RCC 7860 (cell line): ENCODE measurements around the gene GPR15LG.
"Not testable (repeated sequence)": the region's sequence is repeated elsewhere in the genome, so short reads cannot be mapped to it uniquely, and the experiment has no call there.

Experiments
- DNase-seq: peaks from one replicate; pipeline ENCODE4 v3.0.0-alpha.2; 2015; ENCODE audit warnings: low spot score
- FAIRE-seq: peaks from 2 replicates; lab custom pipeline; 2012; peaks lifted over from hg19 to GRCh38; lab: Jason Lieb, UNC

The GPR15LG gene

GRCh38 chr10:84173501-84173929 is at the start of gene GPR15LG:
TSS of gene GPR15LG (plus strand) at chr10:84173801. CDS start at chr10:84173852, 51 bp downstream.
- DNase-seq (peak; percentile 19), FAIRE-seq (no peak)

DNA sequence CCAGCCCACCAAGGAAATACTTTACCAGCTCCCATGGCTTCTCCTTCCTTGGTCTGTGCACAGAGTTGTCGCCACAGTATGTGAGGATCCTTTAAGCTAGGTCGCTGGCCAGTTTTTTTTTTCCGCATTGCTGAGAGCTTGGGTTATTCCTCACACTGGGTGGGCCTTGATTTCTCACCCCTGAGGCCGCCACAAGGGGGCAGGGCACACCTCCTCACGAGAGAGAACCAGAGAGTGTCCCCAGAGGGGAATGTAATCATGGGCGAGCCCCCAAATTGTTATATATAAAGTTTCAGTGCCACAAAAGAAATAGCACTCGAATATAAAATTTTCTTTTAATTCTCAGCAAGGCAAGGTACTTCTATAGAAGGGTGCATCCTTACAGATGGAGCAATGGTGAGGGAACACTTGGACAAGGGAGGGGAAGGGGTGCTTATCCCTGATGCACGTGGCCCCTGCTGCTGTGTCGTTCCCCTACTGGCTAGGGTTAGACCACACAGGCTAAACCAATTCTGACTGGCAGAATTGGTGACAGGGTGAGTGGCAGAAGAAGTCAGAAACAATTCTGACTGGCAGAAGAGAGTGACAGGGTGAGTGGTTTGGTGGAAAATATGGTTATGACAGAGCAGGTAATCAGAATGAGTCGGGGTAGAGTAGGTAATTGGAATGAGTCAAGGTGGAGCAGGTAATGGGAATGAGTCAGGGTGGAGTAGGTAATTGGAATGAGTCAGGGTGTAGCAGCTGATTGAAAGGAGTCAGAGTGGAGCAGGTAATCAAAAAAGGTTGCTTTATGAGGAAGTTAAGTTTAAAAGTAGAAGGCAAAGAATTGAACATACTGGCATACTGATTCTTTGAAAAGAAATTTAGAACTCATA is 47.5 kb upstream of the GPR15LG start:
- not testable (repeated sequence) for FAIRE-seq

DNA sequence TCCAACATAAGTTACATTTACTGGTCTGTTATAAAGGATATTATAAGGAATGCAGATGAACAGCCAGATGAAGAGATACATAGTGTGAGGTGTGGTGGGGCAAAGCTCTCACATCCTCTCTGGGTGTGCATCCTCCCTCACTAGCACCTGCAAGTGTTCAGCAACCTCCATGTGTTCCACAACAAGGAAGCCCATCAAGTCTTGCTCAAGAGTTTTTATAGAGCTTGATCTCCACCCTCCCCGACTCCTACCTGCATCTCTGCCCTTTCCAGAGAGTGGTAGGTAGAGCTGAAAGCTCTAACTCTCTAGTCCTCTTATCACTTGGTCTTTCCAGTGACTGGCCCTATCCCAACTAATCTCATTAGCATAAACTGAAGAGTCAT is 46.8 kb upstream of the GPR15LG start:
- DNase-seq (no peak), FAIRE-seq (no peak)

More for the DNA sequence above, 47.5 kb upstream of the GPR15LG start:
- not testable (repeated sequence) for DNase-seq

GRCh38 chr10:84135836-84136235 is 37.8 kb upstream of the GPR15LG start:
- no peak for FAIRE-seq
- peak; percentile 37 for DNase-seq

- FAIRE-seq: no peak
These were observed 35.8 kb upstream of the GPR15LG start for GRCh38 chr10:84137811-84138210.

GRCh38 chr10:84138478-84139125 is 35.0 kb upstream of the GPR15LG start:
- FAIRE-seq: no peak
- no peak for DNase-seq

More at GRCh38 chr10:84137811-84138210, 35.8 kb upstream of the GPR15LG start:
- no peak for DNase-seq

GRCh38 chr10:84139126-84140035 is 34.2 kb upstream of the GPR15LG start, which contains the start of gene GHITM:
TSS of gene GHITM (plus strand) at chr10:84139509. CDS start at chr10:84141501, 1,992 bp downstream.
- peak; percentile 95 for FAIRE-seq
- DNase-seq: peak; percentile 96

GRCh38 chr10:84140036-84140379 is 33.6 kb upstream of the GPR15LG start:
- FAIRE-seq (no peak), DNase-seq (no peak)

- DNase-seq: no peak
- FAIRE-seq: no peak
These were observed 26.3 kb upstream of the GPR15LG start for GRCh38 chr10:84147347-84147746.

GRCh38 chr10:84148006-84148597 is 25.5 kb upstream of the GPR15LG start:
- peak; percentile 87 for FAIRE-seq
- peak; percentile 38 for DNase-seq

DNA sequence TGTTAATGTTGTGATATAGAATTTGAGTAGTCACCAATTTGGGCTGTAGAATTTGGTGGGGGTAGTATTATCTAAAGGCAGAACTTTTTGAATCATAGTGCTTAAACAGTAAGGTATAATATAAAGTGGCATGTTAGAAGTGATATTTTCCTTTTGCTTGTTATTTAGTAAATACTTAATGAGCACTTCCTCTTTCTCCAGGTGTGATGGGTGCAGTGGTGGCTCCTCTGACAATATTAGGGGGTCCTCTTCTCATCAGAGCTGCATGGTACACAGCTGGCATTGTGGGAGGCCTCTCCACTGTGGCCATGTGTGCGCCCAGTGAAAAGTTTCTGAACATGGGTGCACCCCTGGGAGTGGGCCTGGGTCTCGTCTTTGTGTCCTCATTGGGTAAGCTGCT is 23.7 kb upstream of the GPR15LG start:
- FAIRE-seq (no peak), DNase-seq (no peak)

- FAIRE-seq: no peak
These were observed 20.8 kb upstream of the GPR15LG start for GRCh38 chr10:84152769-84153168.

DNA sequence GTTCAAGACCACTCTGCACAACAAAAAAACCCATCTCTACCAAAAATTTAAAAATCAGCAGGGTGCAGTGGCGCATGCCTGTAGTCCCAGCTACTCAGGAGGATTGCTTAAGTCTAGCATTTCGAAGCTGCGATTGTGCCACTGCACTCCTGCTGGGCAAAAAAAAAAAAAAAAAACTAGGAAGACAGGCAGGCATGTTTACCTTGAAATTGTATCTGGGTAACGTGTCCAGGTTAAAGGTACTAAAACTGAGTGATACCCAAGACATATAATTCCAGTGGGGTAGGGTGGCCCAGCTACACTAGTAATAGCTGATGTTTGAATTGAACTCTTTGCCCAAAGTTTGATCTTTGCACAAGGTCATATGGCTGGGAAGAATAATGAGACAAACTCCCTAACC is 18.1 kb upstream of the GPR15LG start:
- DNase-seq (no peak), FAIRE-seq (no peak)

More at GRCh38 chr10:84152769-84153168, 20.8 kb upstream of the GPR15LG start:
- no peak for DNase-seq

- FAIRE-seq (no peak), DNase-seq (no peak)
These were observed 17.6 kb upstream of the GPR15LG start for GRCh38 chr10:84156009-84156408.

GRCh38 chr10:84156768-84157167 is 16.8 kb upstream of the GPR15LG start:
- peak; percentile 66 for FAIRE-seq
- peak; percentile 75 for DNase-seq

GRCh38 chr10:84158061-84158460 is 15.5 kb upstream of the GPR15LG start:
- DNase-seq: no peak
- FAIRE-seq: no peak

- no peak for FAIRE-seq
- DNase-seq: no peak
These were observed 15.1 kb upstream of the GPR15LG start for GRCh38 chr10:84158550-84158949.

DNA sequence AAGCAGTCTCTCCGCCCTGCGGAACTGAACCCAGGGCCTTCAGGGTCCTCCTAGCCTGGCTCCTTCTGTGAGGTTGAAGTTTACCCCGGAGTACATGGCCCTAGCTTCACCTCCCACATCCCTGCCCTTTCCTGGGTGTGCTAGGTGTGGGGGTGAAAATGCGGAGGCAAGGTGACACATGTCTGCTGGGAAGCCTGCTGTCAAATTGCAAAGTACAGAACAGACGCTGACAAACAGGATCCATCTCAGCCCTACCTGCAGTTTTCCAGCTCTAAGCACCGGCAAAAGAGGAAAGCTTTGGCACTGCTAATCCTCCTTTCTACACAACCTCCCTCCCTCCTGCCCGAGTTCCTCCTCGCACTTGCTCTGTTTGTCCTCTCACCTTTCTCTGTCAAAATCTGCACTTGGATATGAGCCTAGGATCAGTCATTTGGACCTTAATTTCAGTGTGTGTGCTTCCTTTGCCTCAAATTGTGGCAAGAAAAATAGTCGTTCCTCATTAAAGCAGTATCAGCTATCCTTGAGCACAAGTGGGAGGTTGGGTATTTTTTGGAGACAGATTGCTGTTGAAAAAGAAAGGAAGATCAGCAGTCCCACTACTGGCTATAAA is 14.4 kb upstream of the GPR15LG start:
- DNase-seq: no peak
- no peak for FAIRE-seq

GRCh38 chr10:84160663-84161362 is 12.8 kb upstream of the GPR15LG start:
- FAIRE-seq: no peak
- DNase-seq: no peak
